Measurements from ENCODE around the gene NAIF1.

NAIF1 gene

GRCh38 chr9:128021098-128021497 is 46.0 kb downstream of the NAIF1 start:
- no peaks in the 10 kb centered on the region for H3K27me3 ChIP-seq (replicated peaks in 2 of 5; ENCODE audit: control insufficient read depth in 4 of 5, insufficient read depth in 5 of 5, low read length in 4 of 5)
- WGBS (ENCODE audit: insufficient coverage) = 100% methylated on average over 1 of the region's 1 CpG
- no peaks in the 10 kb centered on the region for H3K36me3 ChIP-seq (ENCODE audit: control insufficient read depth in 4 of 4, insufficient read depth in 4 of 4, low read length in 3 of 4)
- ChIA-PET CTCF (interaction anchor here (1.0 to 1.4 kb wide), 5 partner anchors 14 to 78 kb away, joined by 3 to 6 read pairs (median 4); partner anchors contain the start of gene NAIF1), POLR2A (no interaction called here)
- no peak overlapping the region for H3K27ac ChIP-seq (ENCODE audit: insufficient read depth in 1 of 2, low read depth in 1 of 2, low read length in 2 of 2, poor library complexity in 1 of 2, severe bottlenecking in 2 of 2)
- peaks cover 0 to 23% (median 14%) of the 10 kb centered on the region in 4 experiments for H3K4me1 ChIP-seq (ENCODE audit: control extremely low read depth in 1 of 4, control insufficient read depth in 4 of 4, insufficient read depth in 4 of 4, low read length in 3 of 4)
- no peak for DNase-seq
- no peak overlapping the region for H3K4me3 ChIP-seq (ENCODE audit: control insufficient read depth in 1 of 7, extremely low read depth in 1 of 7, insufficient read depth in 4 of 7, low read depth in 2 of 7, low read length in 6 of 7)
- no peaks in the 10 kb centered on the region for H3K9me3 ChIP-seq (ENCODE audit: control extremely low read depth in 1 of 5, control insufficient read depth in 4 of 5, insufficient read depth in 2 of 5, low read depth in 1 of 5, low read length in 4 of 5)

GRCh38 chr9:128020692-128021091 is 46.4 kb downstream of the NAIF1 start:
- ChIA-PET POLR2A (no interaction called here), CTCF (interaction anchor here (0.6 to 1.7 kb wide), 7 partner anchors 14 to 510 kb away, joined by 3 to 6 read pairs (median 3); partner anchors contain the start of gene NAIF1)
- Histone ChIP-seq H3K4me3 (ENCODE audit: control insufficient read depth in 1 of 7, extremely low read depth in 1 of 7, insufficient read depth in 4 of 7, low read depth in 2 of 7, low read length in 6 of 7) (no peak overlapping the region), H3K27me3 (replicated peaks in 2 of 5; ENCODE audit: control insufficient read depth in 4 of 5, insufficient read depth in 5 of 5, low read length in 4 of 5) (no peaks in the 10 kb centered on the region), H3K9me3 (ENCODE audit: control extremely low read depth in 1 of 5, control insufficient read depth in 4 of 5, insufficient read depth in 2 of 5, low read depth in 1 of 5, low read length in 4 of 5) (no peaks in the 10 kb centered on the region), H3K36me3 (ENCODE audit: control insufficient read depth in 4 of 4, insufficient read depth in 4 of 4, low read length in 3 of 4) (no peaks in the 10 kb centered on the region), H3K27ac (ENCODE audit: insufficient read depth in 1 of 2, low read depth in 1 of 2, low read length in 2 of 2, poor library complexity in 1 of 2, severe bottlenecking in 2 of 2) (no peak overlapping the region), H3K4me1 (ENCODE audit: control extremely low read depth in 1 of 4, control insufficient read depth in 4 of 4, insufficient read depth in 4 of 4, low read length in 3 of 4) (peaks cover 0 to 18% (median 9%) of the 10 kb centered on the region in 4 experiments)
- WGBS (ENCODE audit: insufficient coverage) = 100% methylated on average over 4 of the region's 4 CpGs
- DNase-seq = no peak

- ChIA-PET CTCF (interaction anchor here (1.8 kb wide), 1 partner anchor 9 kb away, joined by 10 read pairs; no protein-coding TSS in a partner anchor), POLR2A (no interaction called here)
- 92% methylated on average over 4 of the region's 5 CpGs for WGBS (ENCODE audit: insufficient coverage)
- H3K4me1 ChIP-seq (ENCODE audit: control extremely low read depth in 1 of 4, control insufficient read depth in 4 of 4, insufficient read depth in 4 of 4, low read length in 3 of 4) = peaks cover 0 to 12% (median 9%) of the 10 kb centered on the region in 4 experiments
- no peaks in the 10 kb centered on the region for H3K9me3 ChIP-seq (ENCODE audit: control extremely low read depth in 1 of 5, control insufficient read depth in 4 of 5, insufficient read depth in 2 of 5, low read depth in 1 of 5, low read length in 4 of 5)
- H3K36me3 ChIP-seq (ENCODE audit: control insufficient read depth in 4 of 4, insufficient read depth in 4 of 4, low read length in 3 of 4) = no peaks in the 10 kb centered on the region
- DNase-seq = no peak
- H3K27ac ChIP-seq (ENCODE audit: insufficient read depth in 1 of 2, low read depth in 1 of 2, low read length in 2 of 2, poor library complexity in 1 of 2, severe bottlenecking in 2 of 2) = no peak overlapping the region
- no peaks in the 10 kb centered on the region for H3K27me3 ChIP-seq (replicated peaks in 2 of 5; ENCODE audit: control insufficient read depth in 4 of 5, insufficient read depth in 5 of 5, low read length in 4 of 5)
- H3K4me3 ChIP-seq (ENCODE audit: control insufficient read depth in 1 of 7, extremely low read depth in 1 of 7, insufficient read depth in 4 of 7, low read depth in 2 of 7, low read length in 6 of 7) = no peak overlapping the region
Measured at GRCh38 chr9:128015696-128016095, 51.4 kb downstream of the NAIF1 start.
